GM12872 (cell line): ENCODE measurements around the gene APOF.

Experiments used
- CTCF ChIP-seq: IDR thresholded peaks from 3 replicates; pipeline ENCODE4 v1.5.1; 2011; ENCODE audit warnings: low read depth, mild to moderate bottlenecking, low read length, moderate library complexity; ENCODE audit not compliant: insufficient read depth

The APOF gene

GRCh38 chr12:56391721-56392120 lies 29.1 kb upstream of the APOF start:
- TF ChIP-seq CTCF: no peak

- no peak for TF ChIP-seq CTCF
Observed at GRCh38 chr12:56389412-56389811, 26.8 kb upstream of the APOF start.

GRCh38 chr12:56387152-56387736 lies 24.6 kb upstream of the APOF start:
- no peak for TF ChIP-seq CTCF

GRCh38 chr12:56385873-56386272 lies 23.2 kb upstream of the APOF start:
- TF ChIP-seq CTCF: no peak

- no peak for TF ChIP-seq CTCF
Observed at GRCh38 chr12:56382611-56383010, 20.0 kb upstream of the APOF start.

DNA sequence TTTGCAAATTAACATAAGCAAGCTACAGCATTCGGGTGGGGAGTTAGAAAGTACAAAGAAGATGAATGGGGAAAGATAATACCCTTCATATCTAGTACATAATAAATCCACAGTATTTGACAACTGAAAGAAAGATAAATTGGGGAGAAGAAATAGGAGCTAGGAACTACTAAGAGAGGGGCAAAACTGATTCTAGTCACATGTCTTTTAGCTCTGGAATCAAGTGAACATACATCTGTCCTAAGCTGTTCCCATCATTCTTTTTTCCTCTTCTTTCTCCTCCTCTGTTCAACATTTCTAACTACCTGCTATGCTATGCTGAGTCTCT lies 15.3 kb upstream of the APOF start:
- TF ChIP-seq CTCF: no peak

- peak; percentile 10; the same call in 1 of the 3 replicates for TF ChIP-seq CTCF
Observed at GRCh38 chr12:56377310-56377988, 14.8 kb upstream of the APOF start.
